Mucosa of descending colon (tissue), 3 donors: Measurements from ENCODE around the gene SKA1. TPM values are rescaled to one million over a fixed set of nuclear protein-coding genes. Genes with fewer than 3 reads are reported as not detected.

Experiments used
- ATAC-seq: fragments of 200-7000 bp; cut with Tn5 transposase; one replicate; pipeline ENCODE4 v1.9.1; 2020; ENCODE audit warnings: mild to moderate bottlenecking, moderate library complexity
- DNase-seq, 3 donors: peaks; one replicate each; pipeline ENCODE4 v3.0.0-alpha.2; 2020
- H3K36me3 ChIP-seq: fragments of 200-600 bp; one replicate; pipeline ENCODE4 v1.8.0; 2021; ENCODE audit warnings: low read depth, mild to moderate bottlenecking
- H3K4me1 ChIP-seq: fragments of 200-600 bp; one replicate; pipeline ENCODE4 v1.8.0; 2021; ENCODE audit warnings: low read depth, mild to moderate bottlenecking
- H3K4me3 ChIP-seq: fragments of 200-600 bp; one replicate; pipeline ENCODE4 v1.8.0; 2021; ENCODE audit warnings: mild to moderate bottlenecking
- H3K9me3 ChIP-seq: fragments of 200-600 bp; one replicate; pipeline ENCODE4 v1.8.0; 2021; ENCODE audit warnings: mild to moderate bottlenecking
- CTCF ChIP-seq: fragments of 200-600 bp; IDR thresholded peaks from one replicate; pipeline ENCODE4 v1.8.0; 2022; ENCODE audit warnings: antibody characterized with exemption, mild to moderate bottlenecking
- intact Hi-C, 2 donors: fragments of 100-400 bp; cut with DNase I in 1 of 2; cut with micrococcal nuclease in 1 of 2; formaldehyde crosslinking; loops; one replicate each; pipeline versions ENCODE4 v1.11.0 to v1.11.1; 2022; cut with DNase I, micrococcal nuclease
- total RNA-seq, 3 donors: library from RNA; stranded (reverse); fragmentation: NEBNext Ultra II Directional in 2 of 3; extraction: Animal tissue kit (Norgen Biotek cat#: 25700) in 2 of 3; gene quantifications; one replicate each; pipeline versions ENCODE4 v1.2.1 to v1.2.4, GENCODE V29; 2021 to 2023
- donor health status: DM: no; HTN: no; CAD: no; lungs with moderate emphysema.
- donor health status: DM: no; HTN: no; CAD: no.
- donor health status: DM: no; HTN: yes; CAD: no.

SKA1 gene
- total RNA-seq, 3 donors from 2014 or later = 1.0 to 7.2 (median 1.0) TPM

- no peaks in the 10 kb centered on the region for H3K4me1 ChIP-seq
- H3K9me3 ChIP-seq = no peaks in the 10 kb centered on the region
- no peak for DNase-seq
- no peak overlapping the region for H3K4me3 ChIP-seq
- ATAC-seq = no peak
- intact Hi-C loops = no loop called here
- H3K36me3 ChIP-seq = no peaks in the 10 kb centered on the region
- no peak for TF ChIP-seq CTCF
Measured at GRCh38 chr18:50393802-50394201, 19.0 kb downstream of the SKA1 start.

- no peak for TF ChIP-seq CTCF
- no peaks in the 10 kb centered on the region for H3K4me1 ChIP-seq
- H3K4me3 ChIP-seq = no peak overlapping the region
- no peaks in the 10 kb centered on the region for H3K9me3 ChIP-seq
- DNase-seq = no peak
- intact Hi-C loops = no loop called here
- no peak for ATAC-seq
- H3K36me3 ChIP-seq = no peaks in the 10 kb centered on the region
Measured at GRCh38 chr18:50395093-50395492, 20.2 kb downstream of the SKA1 start.

- H3K9me3 ChIP-seq = no peaks in the 10 kb centered on the region
- TF ChIP-seq CTCF = no peak
- H3K4me3 ChIP-seq = no peak overlapping the region
- ATAC-seq (no peak), DNase-seq (no peak)
- no peaks in the 10 kb centered on the region for H3K4me1 ChIP-seq
- intact Hi-C loops = no loop called here
- H3K36me3 ChIP-seq = no peaks in the 10 kb centered on the region
Measured at GRCh38 chr18:50396005-50396660, 21.3 kb downstream of the SKA1 start.

- Histone ChIP-seq H3K36me3 (no peaks in the 10 kb centered on the region), H3K4me3 (no peak overlapping the region), H3K4me1 (no peaks in the 10 kb centered on the region), H3K9me3 (no peaks in the 10 kb centered on the region)
- no peak for TF ChIP-seq CTCF
- DNase-seq = no peak
- ATAC-seq = no peak
- intact Hi-C loops = no loop called here
Measured at GRCh38 chr18:50397023-50397422, 22.2 kb downstream of the SKA1 start.

GRCh38 chr18:50398099-50398498, 23.3 kb downstream of the SKA1 start:
- intact Hi-C loops = no loop called here
- TF ChIP-seq CTCF = no peak
- DNase-seq (no peak), ATAC-seq (no peak)
- H3K36me3 ChIP-seq = no peaks in the 10 kb centered on the region
- no peak overlapping the region for H3K4me3 ChIP-seq
- H3K9me3 ChIP-seq = no peaks in the 10 kb centered on the region
- no peaks in the 10 kb centered on the region for H3K4me1 ChIP-seq

- ATAC-seq (no peak), DNase-seq (no peak)
- Histone ChIP-seq H3K36me3 (no peaks in the 10 kb centered on the region), H3K4me1 (no peaks in the 10 kb centered on the region), H3K9me3 (no peaks in the 10 kb centered on the region), H3K4me3 (no peak overlapping the region)
- no peak for TF ChIP-seq CTCF
- intact Hi-C loops = no loop called here
Measured at GRCh38 chr18:50398947-50399346, 24.1 kb downstream of the SKA1 start.
